ENCODE data around the gene FAM32A.
"Not testable (repeated sequence)": the region's sequence is repeated elsewhere in the genome, so short reads cannot be mapped to it uniquely, and the experiment has no call there.

Gene FAM32A

DNA sequence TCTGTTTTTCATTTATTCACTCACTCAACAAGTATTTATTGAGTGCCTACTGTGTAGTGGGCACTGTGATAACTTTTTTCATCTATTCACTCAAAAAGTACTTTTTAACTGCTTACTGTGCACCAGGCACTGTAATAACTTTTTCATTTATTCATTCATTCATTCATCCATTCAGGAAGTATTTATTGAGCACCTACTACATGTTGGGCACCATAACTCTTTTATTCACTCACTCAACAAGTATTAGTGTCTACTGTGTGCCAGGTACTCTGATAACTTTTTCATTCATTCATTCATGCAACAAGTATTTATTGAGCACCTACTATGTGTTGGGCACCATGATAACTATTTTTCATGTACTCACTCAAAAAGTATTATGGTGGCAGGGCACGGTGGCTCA, 18.8 kb upstream of the FAM32A start:
- no peak for DNase-seq

DNA sequence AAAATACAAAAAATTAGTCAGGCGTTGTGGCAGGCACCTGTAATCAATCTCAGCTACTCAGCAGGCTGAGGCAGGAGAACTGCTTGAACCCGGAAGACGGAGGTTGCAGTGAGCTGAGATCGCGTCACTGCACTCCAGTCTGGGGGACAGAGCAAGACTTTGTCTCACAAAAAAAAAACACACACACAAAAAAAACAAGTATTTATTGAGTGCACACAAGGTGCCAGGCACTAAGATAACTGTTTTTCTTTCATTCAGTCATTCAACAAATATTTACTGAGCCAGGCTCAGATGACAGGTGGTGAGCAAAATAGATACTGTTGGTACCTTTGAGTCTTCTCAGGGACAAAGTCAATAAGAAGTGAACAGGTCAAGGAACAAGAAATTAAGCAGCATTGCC, 18.2 kb upstream of the FAM32A start:
- DNase-seq = no peak

DNA sequence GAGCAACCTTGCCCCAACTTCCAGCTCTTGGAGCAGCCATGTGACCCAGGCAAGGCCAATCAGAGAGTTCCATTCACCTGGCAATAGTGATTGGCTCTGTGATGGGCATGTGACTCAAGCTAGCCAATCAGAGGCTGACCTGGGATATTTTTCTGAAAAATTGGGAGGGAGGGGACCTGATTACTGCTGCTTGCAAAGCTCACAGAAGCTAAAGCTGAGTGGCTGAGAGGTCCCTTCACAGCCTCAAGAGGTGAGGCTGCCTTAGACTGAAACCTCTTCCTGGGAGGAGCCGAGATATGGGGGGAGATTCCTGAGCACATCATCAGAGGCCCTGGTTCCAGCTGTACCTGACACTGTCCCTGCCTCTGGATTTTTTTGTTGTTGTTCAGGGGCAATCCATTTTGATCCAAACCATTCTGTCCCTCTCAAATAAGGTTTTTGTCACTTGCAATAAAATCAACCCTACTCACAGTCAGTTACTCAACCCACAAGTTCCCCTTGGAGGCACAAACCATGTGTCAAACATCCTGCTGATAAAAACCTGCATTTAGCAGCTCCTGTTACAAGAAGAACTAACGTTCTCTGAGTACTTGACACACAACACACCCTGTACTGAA, 16.6 kb upstream of the FAM32A start:
- DNase-seq = no peak

DNA sequence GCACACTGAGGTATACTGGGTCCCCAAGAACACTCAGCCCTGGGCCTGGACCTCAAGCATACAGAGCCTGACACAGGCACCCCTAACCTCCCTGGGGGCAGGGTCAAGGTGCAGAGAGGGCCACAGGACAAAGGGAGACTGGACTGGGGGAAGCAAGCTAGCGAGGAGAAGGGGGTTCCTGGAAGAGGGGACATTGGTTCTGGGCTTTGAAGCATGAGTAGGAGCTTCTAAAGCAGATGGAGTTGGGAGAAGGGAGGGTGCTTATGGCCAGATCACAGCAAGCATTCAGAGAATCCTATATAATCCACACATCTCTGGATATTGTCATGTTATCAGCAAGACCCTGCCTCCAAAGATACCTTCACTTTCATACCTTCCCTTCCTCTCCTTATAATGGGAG, 15.1 kb upstream of the FAM32A start:
- DNase-seq = no peak

DNA sequence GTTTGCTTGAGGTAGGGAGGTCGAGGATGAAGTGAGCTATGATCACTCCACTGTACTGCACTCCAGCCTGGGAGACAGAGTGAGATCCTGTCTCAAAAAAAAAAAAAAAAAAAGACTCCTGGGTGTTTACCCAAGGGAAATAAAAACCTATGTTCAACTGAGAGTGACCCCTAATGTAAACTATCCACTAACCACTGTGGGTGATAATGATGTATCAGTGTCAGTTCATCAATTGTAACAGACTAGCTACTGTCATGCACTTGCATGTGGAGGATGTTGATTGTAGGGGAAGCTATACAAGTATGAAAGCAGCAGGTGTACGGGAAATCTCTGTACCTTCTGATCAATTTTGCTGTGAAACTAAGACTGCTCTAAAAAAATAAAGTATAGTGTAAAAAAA, 9.3 kb upstream of the FAM32A start:
- no peak for DNase-seq

DNA sequence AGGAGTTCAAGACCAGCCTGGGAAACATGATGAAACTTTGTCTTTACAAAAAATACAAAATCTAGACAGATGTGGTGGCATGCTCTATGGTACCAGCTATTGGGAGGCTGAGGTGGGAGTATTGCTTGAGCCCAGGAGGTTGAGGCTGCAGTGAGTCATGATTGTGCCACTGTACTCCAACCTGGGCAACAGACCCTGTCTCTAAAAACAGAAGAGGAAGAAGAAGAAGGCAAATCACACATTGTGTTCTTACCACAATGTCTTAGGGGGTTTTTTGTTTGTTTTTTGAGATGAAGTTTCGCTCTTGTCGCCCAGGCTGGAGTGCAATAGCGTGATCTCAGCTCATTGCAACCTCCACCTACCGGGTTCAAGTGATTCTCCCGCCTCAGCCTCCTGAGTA, 6.3 kb upstream of the FAM32A start:
- DNase-seq = not testable (repeated sequence)

DNA sequence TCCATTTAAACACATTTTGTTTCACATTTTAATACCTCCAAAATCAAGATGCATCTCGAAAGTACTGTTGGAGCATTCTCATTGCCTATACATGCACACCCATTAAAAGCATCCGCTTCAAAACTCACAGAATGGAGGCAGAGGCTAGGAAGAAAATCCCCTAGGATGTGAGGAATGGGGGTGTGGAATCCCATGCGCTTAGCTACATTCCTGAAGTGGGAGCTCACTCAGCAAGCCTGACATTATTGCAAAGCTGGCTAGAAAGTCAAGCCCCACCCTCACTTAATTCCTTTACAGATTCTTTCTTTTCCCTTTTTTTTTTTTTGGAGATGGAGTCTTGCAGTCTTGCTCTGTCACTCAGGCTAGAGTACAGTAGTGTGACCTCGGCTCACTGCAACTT, 4.6 kb upstream of the FAM32A start:
- no peak for DNase-seq

DNA sequence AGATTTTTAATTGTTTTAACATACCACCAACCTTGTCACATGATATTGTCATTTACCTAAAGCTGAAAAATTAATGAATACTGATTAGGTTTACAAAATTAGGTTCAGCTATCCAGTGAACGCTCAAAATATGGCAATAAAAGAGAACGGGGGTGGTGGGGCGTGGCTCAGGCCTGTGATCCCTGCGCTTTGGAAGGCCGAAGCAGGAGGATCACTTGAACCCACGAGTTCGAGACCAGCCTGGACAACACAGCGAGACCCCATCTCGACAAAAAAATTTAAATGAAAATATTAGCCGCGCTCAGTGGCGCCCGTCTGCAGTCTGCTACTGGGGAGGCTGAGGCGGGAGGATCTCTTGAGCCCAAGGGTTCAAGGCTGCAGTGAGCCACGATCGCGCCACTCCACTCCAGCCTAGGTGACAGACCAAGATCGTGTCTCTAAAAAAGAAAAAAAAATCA, 516 bp upstream of the FAM32A start:
- no peak for DNase-seq

DNA sequence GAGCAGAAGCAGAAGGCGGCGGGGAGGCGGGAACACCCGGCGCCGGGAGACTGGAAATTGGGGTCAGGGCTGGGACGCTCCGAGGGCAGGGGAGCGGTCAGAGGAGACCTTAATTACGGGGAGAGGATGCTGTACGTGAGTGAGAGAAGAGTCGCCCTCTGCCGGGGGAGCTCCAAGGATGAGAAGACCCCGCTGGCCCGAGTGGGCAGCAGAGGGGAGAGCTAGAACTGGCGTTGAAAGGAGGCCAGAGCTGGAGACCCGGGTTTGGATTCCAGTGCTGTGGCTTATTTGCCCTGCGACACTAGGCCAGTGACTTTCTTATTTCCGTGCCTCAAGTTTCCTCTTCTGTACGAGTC, 536 bp downstream of the FAM32A start:
- peak; percentile 50 for DNase-seq

DNA sequence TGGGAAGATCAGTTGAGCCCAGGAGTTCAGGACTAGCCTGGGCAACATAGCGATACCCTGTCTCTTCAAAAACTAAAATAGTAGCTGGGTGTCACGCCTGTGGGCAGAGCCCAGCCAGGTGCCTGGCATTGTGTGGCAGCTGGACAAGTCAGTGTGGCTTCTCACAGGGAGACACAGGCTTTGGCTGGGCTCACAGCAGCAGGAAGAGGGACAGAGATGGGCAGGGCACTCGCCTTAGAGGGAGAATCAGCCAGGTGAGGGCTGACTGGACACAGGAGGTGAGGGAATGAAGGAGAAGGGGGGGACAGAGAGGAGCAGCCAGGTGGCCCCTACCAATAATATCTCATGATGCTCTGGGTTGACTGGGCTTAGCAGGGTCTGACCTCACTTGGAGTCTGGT, 3.3 kb downstream of the FAM32A start:
- no peak for DNase-seq

DNA sequence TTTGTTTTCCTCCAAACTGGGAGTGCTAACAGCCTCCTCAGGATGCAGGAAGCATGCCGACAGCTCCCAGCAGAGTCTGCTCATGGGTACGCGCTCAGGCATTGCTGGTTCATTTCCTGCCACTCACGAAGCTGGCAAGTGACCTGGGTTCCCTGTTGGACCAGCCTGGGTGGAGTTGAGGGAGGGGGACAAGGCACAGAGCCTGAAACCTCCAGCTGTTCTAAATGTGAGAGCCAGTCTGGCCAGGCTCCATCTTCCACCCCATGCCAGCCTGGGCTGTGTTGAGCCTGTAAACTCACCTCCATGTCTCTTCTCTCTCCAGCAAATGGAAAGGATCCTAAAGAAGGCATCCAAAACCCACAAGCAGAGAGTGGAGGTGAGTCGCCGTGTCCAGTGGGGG, 5.0 kb downstream of the FAM32A start:
- DNase-seq = no peak

DNA sequence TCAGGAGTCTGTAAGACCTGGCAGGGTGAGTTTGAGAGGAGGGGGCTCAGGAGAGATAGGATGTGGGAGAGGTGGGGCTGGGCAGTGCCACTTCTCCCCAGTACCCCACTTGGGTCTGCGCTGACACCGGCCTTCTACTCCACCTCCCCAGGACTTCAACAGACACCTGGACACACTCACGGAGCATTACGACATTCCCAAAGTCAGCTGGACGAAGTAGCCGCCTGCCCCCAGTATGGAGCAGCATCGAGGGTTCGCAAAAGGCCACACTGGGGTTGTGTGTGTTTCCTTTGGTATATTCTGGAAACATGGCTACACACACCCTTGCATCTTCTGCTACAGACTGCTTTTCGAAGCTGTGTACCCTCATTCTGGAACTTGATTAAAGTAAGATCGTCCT, 5.5 kb downstream of the FAM32A start:
- DNase-seq = no peak

DNA sequence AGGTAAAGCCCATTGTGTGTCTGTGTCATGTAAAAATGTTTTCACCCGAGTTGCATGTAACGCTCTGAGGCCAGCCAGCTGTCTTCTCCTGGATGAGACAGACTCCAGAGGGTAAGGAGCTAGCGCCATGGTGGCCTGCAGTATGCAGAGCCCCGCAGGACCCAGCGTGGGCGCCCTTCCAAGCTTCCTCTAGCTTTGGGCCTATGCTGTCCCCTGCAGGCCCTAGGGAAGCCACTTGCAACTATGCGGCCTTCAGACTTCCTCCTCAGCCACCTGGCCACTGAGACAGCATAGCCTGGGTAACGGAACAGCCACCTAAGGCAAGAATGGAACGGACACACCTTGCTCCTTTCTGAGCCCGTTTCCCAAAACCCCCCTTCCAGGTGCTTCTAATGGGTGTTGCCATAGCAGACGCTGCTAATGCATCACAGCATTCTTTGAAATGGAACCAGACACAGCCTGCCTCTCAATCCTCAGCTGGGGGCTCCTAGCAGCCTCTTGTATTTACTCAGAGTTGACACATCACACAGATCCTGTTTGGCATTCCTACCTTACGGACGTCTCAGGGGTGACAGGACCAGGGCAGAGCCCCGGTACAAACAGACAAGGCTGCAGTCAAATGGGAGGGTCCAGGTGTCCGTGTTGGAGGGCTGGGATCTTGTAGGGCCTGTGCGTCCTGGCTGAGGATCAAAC, 6.2 kb downstream of the FAM32A start:
- no peak for DNase-seq

DNA sequence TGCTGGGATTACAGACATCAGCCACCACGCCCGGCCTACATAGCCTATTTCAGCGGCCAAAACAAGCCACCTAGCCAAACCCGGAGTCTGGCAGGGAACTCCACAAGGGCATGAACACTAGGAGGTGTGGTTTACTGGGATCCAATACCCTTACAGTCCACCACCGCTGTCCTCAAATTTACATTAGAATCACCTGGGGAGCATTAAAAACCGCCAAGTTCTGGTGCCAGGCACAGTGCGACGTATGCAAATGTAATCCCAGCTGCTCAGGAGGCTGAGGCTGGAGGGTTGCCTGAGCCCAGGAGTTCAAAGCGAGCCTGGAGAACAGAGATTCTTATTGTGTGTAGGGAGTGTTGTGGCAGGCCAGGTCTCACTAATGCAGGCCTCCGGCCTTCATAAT, 8.3 kb downstream of the FAM32A start:
- no peak for DNase-seq

DNA sequence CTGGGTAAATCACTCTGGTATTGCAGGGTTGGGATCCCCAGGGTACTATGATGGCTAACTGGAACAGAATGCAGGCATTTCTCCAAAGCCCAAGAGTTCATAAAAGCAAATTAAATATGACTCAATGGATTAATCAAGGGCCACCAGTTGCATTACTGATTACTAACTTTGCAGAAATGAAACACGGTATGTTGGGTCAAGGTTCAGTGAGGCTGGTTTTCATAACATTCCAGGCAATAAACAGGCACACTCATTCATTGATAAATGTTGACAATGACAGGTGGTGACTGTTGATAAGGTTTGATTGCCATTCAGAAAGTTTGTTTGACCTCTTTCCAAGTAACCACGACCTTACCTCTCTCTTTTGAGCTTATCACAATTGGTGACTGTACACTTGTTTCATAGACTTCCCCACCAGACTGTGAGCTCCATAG, 12.0 kb downstream of the FAM32A start:
- no peak for DNase-seq

DNA sequence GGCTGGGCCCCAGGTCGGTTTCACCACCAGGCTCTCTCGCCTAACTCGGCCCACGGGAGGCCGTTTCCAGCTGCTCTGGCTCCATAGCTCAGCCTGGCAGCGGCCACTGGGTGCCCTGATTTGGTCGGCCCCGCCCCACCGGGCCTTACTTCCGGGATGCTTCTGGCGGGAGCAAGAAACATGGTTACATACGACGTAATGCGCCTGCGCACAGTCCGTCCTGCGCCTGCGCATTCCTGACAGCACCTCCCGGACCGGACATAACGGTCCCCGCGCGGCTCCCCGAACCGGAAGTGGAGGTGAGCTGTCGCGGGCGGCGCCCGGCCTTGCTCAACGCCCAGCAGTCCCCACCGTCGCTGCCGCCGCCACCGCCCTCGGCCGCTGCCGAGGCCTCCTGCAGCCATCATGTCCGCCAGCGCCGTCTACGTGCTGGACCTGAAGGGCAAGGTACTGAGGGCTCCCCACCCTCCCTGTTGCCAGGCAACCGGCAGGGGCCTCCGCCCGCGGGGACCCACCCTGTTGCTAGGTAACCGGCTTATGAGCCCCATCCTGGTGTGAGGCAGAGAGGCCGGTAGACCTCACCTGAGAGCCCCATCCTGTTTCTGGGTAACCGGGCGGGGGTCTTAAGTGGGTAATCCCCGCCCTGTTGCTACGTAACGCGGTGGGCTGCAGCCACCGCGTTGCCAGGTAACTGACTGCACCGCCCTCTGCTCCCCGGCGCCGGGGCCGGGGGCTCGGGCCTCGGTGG, 12.6 kb downstream of the FAM32A start, which contains the start of gene AP1M1:
Gene AP1M1 (plus strand): TSS at position 290 of the 748 bp plus-strand sequence. CDS start 116 bp downstream, at position 406.
- DNase-seq = peak; percentile 99

DNA sequence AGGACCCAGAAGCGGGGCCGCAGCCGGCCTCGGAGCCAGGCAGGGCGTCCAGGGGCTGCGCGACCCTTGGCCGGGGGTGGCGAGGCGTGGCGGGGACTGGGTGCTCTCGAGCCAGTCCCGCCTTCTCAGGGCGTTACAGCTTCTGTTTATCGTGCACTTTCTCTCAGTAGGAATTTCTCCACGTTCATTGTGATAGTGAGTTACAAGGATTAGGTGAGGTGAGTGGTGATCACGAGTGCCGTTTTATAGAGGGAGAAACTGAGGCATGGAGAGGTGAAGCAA, 13.1 kb downstream of the FAM32A start:
- DNase-seq = no peak

DNA sequence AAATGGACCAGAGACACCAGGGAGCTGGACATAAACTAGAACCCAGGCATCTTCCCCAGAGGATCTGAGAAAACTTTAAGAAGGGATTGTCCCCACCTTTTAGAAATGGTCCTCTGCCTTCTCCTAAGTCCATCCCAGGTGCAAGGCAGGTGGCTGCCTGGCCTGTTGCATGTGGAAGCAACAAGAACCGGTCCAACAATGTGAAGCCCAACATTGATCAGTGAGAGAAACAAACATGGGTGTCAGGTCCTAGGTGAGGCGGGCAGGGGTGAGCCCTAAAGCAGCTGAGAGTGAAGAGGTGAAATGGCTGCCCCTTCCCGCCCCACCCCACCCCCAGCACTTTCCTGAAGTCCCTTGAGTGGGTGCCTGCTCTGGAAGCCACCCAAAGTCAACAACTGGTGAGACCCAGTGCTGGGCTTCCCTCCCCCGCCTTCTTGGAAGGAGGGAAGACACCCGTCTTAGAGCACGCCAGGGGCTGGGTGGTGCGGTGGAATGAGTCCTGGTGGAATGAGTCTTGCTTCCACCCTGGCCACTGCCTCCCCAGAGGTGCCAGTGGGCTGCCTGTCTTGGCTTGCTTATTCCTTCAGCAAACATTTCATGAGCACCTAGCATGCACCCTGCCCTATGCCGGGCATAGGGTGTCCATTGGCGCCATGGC, 14.2 kb downstream of the FAM32A start:
- DNase-seq = no peak

DNA sequence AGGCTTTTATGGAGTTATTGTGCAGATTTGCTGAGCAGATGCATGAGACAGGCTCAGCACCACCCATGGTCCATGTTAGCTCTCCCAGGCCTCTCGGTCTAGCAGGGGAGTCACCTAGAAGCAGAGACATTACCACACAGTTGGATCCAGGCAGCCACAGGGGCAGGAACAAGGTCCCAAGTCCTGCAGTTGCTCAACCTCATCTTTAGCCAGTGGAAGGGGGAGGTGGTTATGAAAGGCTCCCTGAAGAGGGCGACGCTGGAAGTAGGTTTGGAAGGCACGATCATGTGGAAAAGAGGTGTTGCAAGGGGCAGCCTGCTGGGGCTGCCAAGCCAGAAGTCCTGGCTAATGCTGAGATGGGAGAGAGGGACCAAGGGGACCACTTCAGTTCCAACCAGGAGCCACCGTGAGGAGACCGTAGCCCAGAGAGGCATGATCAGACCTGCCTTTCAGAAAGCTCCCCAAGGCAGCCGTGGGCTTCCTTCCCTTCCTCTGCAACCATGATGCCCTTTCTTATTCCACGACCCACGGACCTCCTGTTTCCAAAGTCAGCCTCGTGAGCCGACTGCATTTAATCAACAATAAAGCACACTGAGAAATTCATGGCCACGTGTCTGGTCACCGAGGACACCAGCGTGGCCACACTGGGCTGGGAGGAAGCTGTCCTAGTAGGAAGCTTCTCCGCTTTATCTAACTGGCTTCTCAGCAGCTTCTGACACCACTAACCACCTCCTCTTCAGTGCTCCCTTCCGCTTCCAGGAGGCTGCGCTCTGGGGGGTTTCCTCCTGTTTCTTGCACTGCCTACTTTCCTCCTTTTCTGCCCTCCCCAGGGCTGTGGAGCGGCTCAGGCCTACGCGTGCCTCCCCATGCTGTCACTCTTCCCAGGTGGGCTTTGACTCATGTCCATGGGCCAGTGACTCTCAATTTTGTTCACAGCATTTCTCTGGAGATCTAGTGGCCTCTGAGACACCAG, 15.1 kb downstream of the FAM32A start:
- no peak for DNase-seq

DNA sequence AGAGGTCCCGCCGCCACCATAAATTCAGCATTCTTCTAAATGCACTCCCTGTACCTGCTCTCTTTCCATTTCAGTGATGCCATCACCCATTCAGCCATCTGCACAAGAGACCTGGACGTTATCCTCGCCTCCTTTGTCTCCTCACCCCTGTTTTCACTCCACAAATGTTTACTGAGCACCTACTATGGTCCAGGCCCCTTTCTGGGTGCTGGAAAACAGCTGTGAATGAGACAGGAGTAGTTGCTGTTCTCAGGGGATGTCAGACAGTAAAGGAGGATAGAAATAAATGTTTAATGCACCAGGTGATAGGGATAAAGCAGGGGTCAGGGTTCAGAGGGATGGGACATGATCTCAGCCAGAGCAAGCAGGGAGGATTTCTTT, 15.8 kb downstream of the FAM32A start:
- DNase-seq = no peak

DNA sequence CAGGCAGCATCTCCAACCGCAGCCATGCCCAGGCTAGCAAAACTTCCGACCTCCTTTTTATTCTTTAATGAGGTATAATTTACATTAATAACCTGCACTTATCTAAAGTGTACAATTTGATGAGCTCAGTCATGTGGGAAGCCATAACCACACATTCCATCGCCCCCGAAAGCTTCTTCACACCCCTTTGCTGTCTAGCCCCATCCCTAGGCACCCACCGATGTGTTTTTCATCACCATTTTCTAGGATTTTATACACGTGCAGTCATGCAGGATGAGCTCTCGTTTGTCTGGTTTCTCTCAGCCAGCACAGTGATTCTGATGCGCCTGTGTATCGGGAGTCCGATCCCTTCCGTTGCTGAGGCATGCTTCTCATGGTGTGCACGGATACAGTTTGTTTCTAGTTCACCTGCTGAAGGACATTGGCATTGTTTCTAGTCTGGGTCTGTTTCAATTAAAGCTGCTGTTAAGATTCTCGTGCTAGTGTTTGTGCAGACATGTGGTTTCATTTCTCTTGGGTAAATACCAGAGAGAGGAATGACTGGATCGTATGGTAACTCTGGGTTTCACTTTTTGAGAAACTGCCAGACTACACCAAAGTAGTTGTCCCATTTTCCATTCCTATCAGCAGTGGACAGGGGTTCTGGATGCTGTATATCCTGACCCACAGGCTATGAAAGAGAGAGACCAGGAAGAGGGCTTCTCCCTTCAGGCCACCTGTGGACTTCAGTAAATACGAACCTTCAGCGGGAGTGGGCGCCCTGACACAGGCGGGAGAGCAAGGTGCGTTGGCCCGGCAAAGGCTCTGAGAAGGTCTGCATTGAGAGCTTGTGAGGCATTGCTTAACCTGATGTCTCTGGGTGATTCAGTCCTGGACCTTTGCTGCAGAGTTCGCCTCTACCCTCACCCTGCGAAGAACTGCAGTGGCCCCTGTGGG, 17.4 kb downstream of the FAM32A start:
- DNase-seq = no peak
